H1 (cell line): ENCODE measurements around the gene C2CD3. TPM values are rescaled to one million over a fixed set of nuclear protein-coding genes. Genes with fewer than 3 reads are reported as not detected.

Source experiments
- CTCF ChIA-PET: fragments of 300-600 bp; sonication (Branson Sonifier 250); formaldehyde crosslinking; loops from one replicate; lab custom pipeline; 2021; ENCODE audit not compliant: partially characterized antibody; lab: Charles Lee
- POLR2A ChIA-PET: fragments of 300-600 bp; sonication (Branson Sonifier 250); formaldehyde crosslinking; loops from one replicate; lab custom pipeline; 2021; ENCODE audit warnings: inconsistent platforms; ENCODE audit not compliant: partially characterized antibody; lab: Charles Lee
- DNase-seq, 2 experiments: peaks; one replicate each; pipeline versions ENCODE4 v3.0.0 to v3.0.0-alpha.2; 2010 to 2022; ENCODE audit warnings: low spot score in 2 of 2, low read depth in 1 of 2, mixed read lengths in 1 of 2
- FAIRE-seq: peaks from 2 replicates; lab custom pipeline; 2011; peaks lifted over from hg19 to GRCh38; lab: Jason Lieb, UNC
- H2AFZ ChIP-seq: 2 replicates; pipeline ENCODE4 v1.8.1; 2012; ENCODE audit warnings: low read length, inconsistent platforms
- H2AK5ac ChIP-seq: 2 replicates; pipeline ENCODE4 v1.6.1; 2013; ENCODE audit warnings: low read depth, low read length
- H2BK120ac ChIP-seq: replicated peaks from 2 replicates; pipeline ENCODE3; 2013; ENCODE audit warnings: low read depth, low read length, inconsistent platforms
- H2BK12ac ChIP-seq: 2 replicates; pipeline ENCODE4 v1.6.1; 2013; ENCODE audit warnings: low read depth, low read length
- H2BK15ac ChIP-seq: 2 replicates; pipeline ENCODE4 v1.6.1; 2013; ENCODE audit warnings: low read length
- H2BK20ac ChIP-seq: 2 replicates; pipeline ENCODE4 v1.6.1; 2013; ENCODE audit warnings: low read length
- H2BK5ac ChIP-seq: 2 replicates; pipeline ENCODE4 v1.6.1; 2013; ENCODE audit warnings: low read depth, low read length
- H3K14ac ChIP-seq: 2 replicates; pipeline ENCODE4 v1.6.1; 2013; ENCODE audit warnings: inconsistent platforms; ENCODE audit not compliant: insufficient read length
- H3K18ac ChIP-seq: 2 replicates; pipeline ENCODE4 v1.6.1; 2013; ENCODE audit warnings: low read length; ENCODE audit errors: extremely low read depth
- H3K23ac ChIP-seq: 2 replicates; pipeline ENCODE4 v1.6.1; 2013; ENCODE audit warnings: inconsistent platforms; ENCODE audit not compliant: insufficient read length
- H3K23me2 ChIP-seq: 2 replicates; pipeline ENCODE4 v1.6.1; 2013; ENCODE audit warnings: low read depth, low read length
- H3K27ac ChIP-seq: 2 replicates; pipeline ENCODE4 v1.6.1; 2011; ENCODE audit warnings: low read depth, low read length, inconsistent platforms
- H3K27me3 ChIP-seq, 4 experiments: replicated peaks in 1 of 4; 1 replicate in 1 of 4; 2 replicates in 3 of 4; pipeline versions ENCODE4 v1.6.1 to v1.8.1; 2011 to 2013; ENCODE audit warnings: low read length in 3 of 4, mild to moderate bottlenecking in 3 of 4, inconsistent platforms in 2 of 4, mixed read lengths in 2 of 4, moderate library complexity in 1 of 4; ENCODE audit not compliant: control insufficient read depth in 3 of 4, insufficient read depth in 3 of 4; ENCODE audit errors: extremely low read depth in 1 of 4
- H3K36me3 ChIP-seq, 4 experiments: 2 replicates each; pipeline versions ENCODE4 v1.6.1 to v1.8.1; 2011 to 2013; ENCODE audit warnings: mild to moderate bottlenecking in 4 of 4, low read length in 3 of 4, moderate library complexity in 2 of 4, control low read depth in 1 of 4, inconsistent platforms in 1 of 4; ENCODE audit not compliant: insufficient read depth in 4 of 4, control insufficient read depth in 2 of 4
- H3K4ac ChIP-seq: replicated peaks from 2 replicates; pipeline ENCODE3; 2013; ENCODE audit warnings: low read length, low read depth, mixed read lengths, inconsistent platforms; ENCODE audit not compliant: insufficient read length
- H3K4me1 ChIP-seq, 4 experiments: replicated peaks in 1 of 4; 1 replicate in 1 of 4; 2 replicates in 3 of 4; pipeline versions ENCODE4 v1.6.1 to v1.8.1; 2011 to 2013; ENCODE audit warnings: low read length in 3 of 4, inconsistent platforms in 2 of 4, mixed read lengths in 1 of 4; ENCODE audit not compliant: insufficient read depth in 4 of 4, control insufficient read depth in 3 of 4
- H3K4me2 ChIP-seq, 2 experiments: 2 replicates each; pipeline versions ENCODE4 v1.6.1 to v1.8.1; 2011 to 2013; ENCODE audit warnings: low read depth in 2 of 2, low read length in 2 of 2, control low read depth in 1 of 2, inconsistent platforms in 1 of 2, mild to moderate bottlenecking in 1 of 2; ENCODE audit not compliant: insufficient read depth in 1 of 2
- H3K4me3 ChIP-seq, 4 experiments: fragments of 200-600, 300-600 bp in 1 of 4; sonication (generic), shearing (Covaris generic), sonication (Bioruptor Twin) in 1 of 4; 2 replicates each; pipeline versions ENCODE4 v1.5.1 to v1.8.1; 2011 to 2016; ENCODE audit warnings: low read length in 4 of 4, low read depth in 3 of 4, control low read depth in 2 of 4, inconsistent platforms in 2 of 4, mild to moderate bottlenecking in 2 of 4, mixed read lengths in 1 of 4, moderate library complexity in 1 of 4; ENCODE audit not compliant: insufficient read depth in 2 of 4; ENCODE audit errors: extremely low read depth in 1 of 4
- H3K56ac ChIP-seq: replicated peaks from 2 replicates; pipeline ENCODE3; 2013; ENCODE audit warnings: low read depth, mild to moderate bottlenecking, mixed read lengths, low read length, inconsistent platforms; ENCODE audit not compliant: insufficient read length
- H3K79me1 ChIP-seq: 2 replicates; pipeline ENCODE4 v1.6.1; 2013; ENCODE audit warnings: low read depth, low read length, control low read depth
- H3K79me2 ChIP-seq, 2 experiments: 2 replicates each; pipeline versions ENCODE4 v1.6.1 to v1.8.1; 2012 to 2013; ENCODE audit warnings: low read length in 2 of 2, mild to moderate bottlenecking in 2 of 2, inconsistent platforms in 1 of 2; ENCODE audit not compliant: insufficient read depth in 2 of 2, control insufficient read depth in 1 of 2
- H3K9ac ChIP-seq, 4 experiments: replicated peaks in 1 of 4; 1 replicate in 1 of 4; 2 replicates in 3 of 4; pipeline versions ENCODE4 v1.6.1 to v1.8.1; 2011 to 2013; ENCODE audit warnings: low read depth in 3 of 4, low read length in 3 of 4, control low read depth in 2 of 4, mild to moderate bottlenecking in 2 of 4, moderate library complexity in 2 of 4, inconsistent platforms in 1 of 4; ENCODE audit errors: extremely low read depth in 1 of 4
- H3K9me3 ChIP-seq, 2 experiments: 2 replicates each; pipeline versions ENCODE4 v1.6.1 to v1.8.1; 2012 to 2013; ENCODE audit warnings: mild to moderate bottlenecking in 2 of 2, moderate library complexity in 2 of 2, control low read depth in 1 of 2, inconsistent platforms in 1 of 2, low read depth in 1 of 2, low read length in 1 of 2, mixed read lengths in 1 of 2; ENCODE audit not compliant: insufficient read depth in 2 of 2
- H4K20me1 ChIP-seq, 2 experiments: replicated peaks in 1 of 2; 2 replicates each; pipeline versions ENCODE3 to v1.8.1; 2011 to 2013; ENCODE audit warnings: inconsistent platforms in 2 of 2, low read length in 2 of 2, mild to moderate bottlenecking in 1 of 2; ENCODE audit not compliant: insufficient read depth in 2 of 2, control insufficient read depth in 1 of 2
- H4K5ac ChIP-seq: 2 replicates; pipeline ENCODE4 v1.6.1; 2013; ENCODE audit warnings: low read length, low read depth, mixed read lengths, inconsistent platforms; ENCODE audit not compliant: insufficient read length
- H4K8ac ChIP-seq: 2 replicates; pipeline ENCODE4 v1.8.0; 2013; ENCODE audit warnings: mild to moderate bottlenecking, moderate library complexity, low read length, inconsistent platforms; ENCODE audit not compliant: insufficient read depth; ENCODE audit errors: extremely low read depth
- H4K91ac ChIP-seq: replicated peaks from 2 replicates; pipeline ENCODE3; 2013; ENCODE audit warnings: low read length, mixed read lengths, inconsistent platforms; ENCODE audit not compliant: insufficient read length
- ASH2L ChIP-seq: fragments of 200-600, 300-600 bp; sonication (generic); IDR thresholded peaks from one replicate; pipeline ENCODE4 v1.7.1; 2017; ENCODE audit warnings: low read length
- HDAC2 ChIP-seq, 2 experiments: fragments of 300-600 bp in 1 of 2; sonication (generic) in 1 of 2; IDR thresholded peaks; 2 replicates each; pipeline ENCODE4 v1.6.1; 2011 to 2012; ENCODE audit warnings: low read depth in 2 of 2, low read length in 2 of 2, mild to moderate bottlenecking in 2 of 2, moderate library complexity in 2 of 2, borderline replicate concordance in 1 of 2, inconsistent platforms in 1 of 2
- HDAC6 ChIP-seq: IDR thresholded peaks from one replicate; pipeline ENCODE4 v1.7.1; 2012; ENCODE audit warnings: low read depth, mild to moderate bottlenecking, inconsistent platforms, low read length, moderate library complexity
- KDM1A ChIP-seq: fragments of 200-600, 300-600 bp; sonication (generic); IDR thresholded peaks from 2 replicates; pipeline ENCODE4 v1.7.1; 2016; ENCODE audit warnings: mild to moderate bottlenecking, low read length, borderline replicate concordance
- MAFK ChIP-seq: IDR thresholded peaks from 2 replicates; pipeline ENCODE4 v1.6.1; 2012; ENCODE audit warnings: low read depth, mild to moderate bottlenecking, improper control_type of control experiment, low read length
- MAX ChIP-seq: IDR thresholded peaks from 2 replicates; pipeline ENCODE4 v1.6.1; 2012; ENCODE audit warnings: inconsistent platforms
- PHF8 ChIP-seq: fragments of 200-600 bp; sonication (generic); conservative IDR thresholded peaks from 2 replicates; pipeline ENCODE4 v1.7.1; 2012; ENCODE audit warnings: low read depth, mild to moderate bottlenecking, inconsistent platforms, low read length, moderate library complexity
- RFX5 ChIP-seq: IDR thresholded peaks from 2 replicates; pipeline ENCODE4 v1.6.1; 2011; ENCODE audit warnings: low read depth, low read length, improper control_type of control experiment, borderline replicate concordance
- RNF2 ChIP-seq: fragments of 200-900, 300-1000 bp; sonication (generic); IDR thresholded peaks from 2 replicates; pipeline ENCODE4 v1.7.1; 2016; ENCODE audit warnings: borderline replicate concordance, low read depth, mild to moderate bottlenecking, antibody characterized with exemption, low read length; ENCODE audit not compliant: poor library complexity, severe bottlenecking; ENCODE audit errors: missing control alignments
- SIRT6 ChIP-seq: IDR thresholded peaks from one replicate; pipeline ENCODE4 v1.7.1; 2012; ENCODE audit warnings: low read length, inconsistent platforms
- YY1 ChIP-seq: IDR thresholded peaks from 2 replicates; pipeline ENCODE4 v1.6.1; 2011; ENCODE audit warnings: low read depth, mild to moderate bottlenecking, low read length
- WGBS, 2 experiments: shearing (Covaris generic) in 1 of 2; methylation state at CpG; one replicate each; pipeline versions ENCODE4 v1.1.6 to v1.1.7; 2013 to 2015; ENCODE audit warnings: low lambda C conversion rate in 2 of 2, mixed read lengths in 2 of 2, inconsistent platforms in 1 of 2, low coverage in 1 of 2, missing lambda C conversion rate in 1 of 2; ENCODE audit not compliant: insufficient replicate concordance in 2 of 2, insufficient coverage in 1 of 2, insufficient read length in 1 of 2; ENCODE audit errors: extremely low coverage in 1 of 2, missing lambda C conversion rate in 1 of 2; 5-methylcytosine and 5-hydroxymethylcytosine counted together
- polyA plus RNA-seq, 7 experiments: library from polyadenylated mRNA; depleted of rRNA in 3 of 7; stranded (reverse) in 5 of 7; unstranded in 2 of 7; fragments of >200 nt in 5 of 7; fragments of 200-250 nt in 2 of 7; gene quantifications; 1 replicate in 5 of 7; 2 replicates in 1 of 7; 4 replicates in 1 of 7; pipeline versions ENCODE4 v1.2.1 to v1.2.3, GENCODE V29; 2011 to 2013; ENCODE audit warnings: missing spikeins in 2 of 7, mixed read lengths in 2 of 7
- total RNA-seq: library from RNA; stranded (reverse); fragmentation: NEBNext Ultra II Directional; extraction: Animal tissue kit (Norgen Biotek cat#: 25700); gene quantifications from 2 replicates; pipeline ENCODE4 v1.2.1, GENCODE V29; 2021

Gene C2CD3
- total and polyA plus RNA-seq, 2 of the 8 experiments (the other 6 are each of a cell fraction or from before 2014, with no cell fraction given): 11.0 to 29.1 TPM

- CTCF ChIA-PET: interaction anchor here (1.4 kb wide), 1 partner anchor 10 kb away, joined by 5 read pairs; no protein-coding TSS in a partner anchor
- H2AFZ ChIP-seq: no peak overlapping the region
- no peaks in the 10 kb centered on the region for H3K79me1 ChIP-seq
- POLR2A ChIA-PET: no interaction called here
- H3K14ac ChIP-seq: no peak overlapping the region
- no peaks in the 10 kb centered on the region for H3K79me2 ChIP-seq
- H3K27me3 ChIP-seq: peaks cover 0 to 1% (median 0%) of the 10 kb centered on the region in 4 experiments; a peak in 1 of 7 replicates
- no peak overlapping the region for H3K23ac ChIP-seq
- peaks cover 0 to 2% of the 10 kb centered on the region in 2 experiments for H4K20me1 ChIP-seq
- no peak overlapping the region for H3K4me3 ChIP-seq
- DNase-seq (no peak), FAIRE-seq (no peak)
- H2BK12ac ChIP-seq: no peak overlapping the region
- no peak overlapping the region for H2BK5ac ChIP-seq
- H2BK20ac ChIP-seq: no peak overlapping the region
- H3K36me3 ChIP-seq: peaks cover 0 to 5% (median 0%) of the 10 kb centered on the region in 4 experiments; a peak in 1 of 8 replicates
- H3K4ac ChIP-seq: no peak overlapping the region
- H3K18ac ChIP-seq: no peak overlapping the region
- H3K56ac ChIP-seq: no peak overlapping the region
- H2BK15ac ChIP-seq: no peak overlapping the region
- no peak overlapping the region for H2BK120ac ChIP-seq
- no peak overlapping the region for H4K91ac ChIP-seq
- H4K8ac ChIP-seq: no peak overlapping the region
- H2AK5ac ChIP-seq: no peak overlapping the region
- 71% methylated on average over 1 of the region's 1 CpG; no CpG with 5 or more reads in 1 of the 2 experiments for WGBS, 2 experiments
- no peak overlapping the region for H3K4me2 ChIP-seq
- no peaks in the 10 kb centered on the region for H3K4me1 ChIP-seq
- H3K23me2 ChIP-seq: no peaks in the 10 kb centered on the region
- no peaks in the 10 kb centered on the region for H3K9me3 ChIP-seq
- H3K27ac ChIP-seq: no peak overlapping the region
- no peak overlapping the region for H3K9ac ChIP-seq
- H4K5ac ChIP-seq: no peak overlapping the region
- TF ChIP-seq ASH2L: no peak
- TF ChIP-seq RNF2: no peak
- TF ChIP-seq SIRT6: no peak
- TF ChIP-seq HDAC2 (IDR thresholded peaks at IDR 0.05; ENCODE audit: borderline replicate concordance in 1 of 2, low read depth in 2 of 2, low read length in 2 of 2): no peak
- TF ChIP-seq RFX5: no peak
- TF ChIP-seq YY1: no peak
- no peak for TF ChIP-seq KDM1A
- no peak for TF ChIP-seq MAX
- TF ChIP-seq PHF8: no peak
- no peak for TF ChIP-seq HDAC6
- no peak for TF ChIP-seq MAFK
These were observed 13.6 kb downstream of the C2CD3 start for GRCh38 chr11:74157169-74157568.
